Epithelial cell of esophagus (primary cell): Measurements from ENCODE around the gene STMN3.
"Not testable (repeated sequence)": the region's sequence is repeated elsewhere in the genome, so short reads cannot be mapped to it uniquely, and the experiment has no call there.

ENCODE experiments used
- DNase-seq: peaks from one replicate; pipeline ENCODE4 v3.0.0; 2010; ENCODE audit warnings: low read depth
- H3K4me3 ChIP-seq: 2 replicates; pipeline ENCODE4 v1.5.1; 2011; ENCODE audit warnings: mild to moderate bottlenecking, low read length, control low read depth
- TF ChIP-seq, protein P1 (sequence below): IDR thresholded peaks from 2 replicates; pipeline ENCODE4 v1.5.1; 2011; ENCODE audit warnings: low read depth, mild to moderate bottlenecking, low read length, control low read depth, inconsistent platforms; ENCODE audit not compliant: insufficient read depth; ENCODE audit errors: missing control alignments

STMN3 gene

GRCh38 chr20:63643499-63643898, 9.7 kb downstream of the STMN3 start:
- TF ChIP-seq, protein P1, sequence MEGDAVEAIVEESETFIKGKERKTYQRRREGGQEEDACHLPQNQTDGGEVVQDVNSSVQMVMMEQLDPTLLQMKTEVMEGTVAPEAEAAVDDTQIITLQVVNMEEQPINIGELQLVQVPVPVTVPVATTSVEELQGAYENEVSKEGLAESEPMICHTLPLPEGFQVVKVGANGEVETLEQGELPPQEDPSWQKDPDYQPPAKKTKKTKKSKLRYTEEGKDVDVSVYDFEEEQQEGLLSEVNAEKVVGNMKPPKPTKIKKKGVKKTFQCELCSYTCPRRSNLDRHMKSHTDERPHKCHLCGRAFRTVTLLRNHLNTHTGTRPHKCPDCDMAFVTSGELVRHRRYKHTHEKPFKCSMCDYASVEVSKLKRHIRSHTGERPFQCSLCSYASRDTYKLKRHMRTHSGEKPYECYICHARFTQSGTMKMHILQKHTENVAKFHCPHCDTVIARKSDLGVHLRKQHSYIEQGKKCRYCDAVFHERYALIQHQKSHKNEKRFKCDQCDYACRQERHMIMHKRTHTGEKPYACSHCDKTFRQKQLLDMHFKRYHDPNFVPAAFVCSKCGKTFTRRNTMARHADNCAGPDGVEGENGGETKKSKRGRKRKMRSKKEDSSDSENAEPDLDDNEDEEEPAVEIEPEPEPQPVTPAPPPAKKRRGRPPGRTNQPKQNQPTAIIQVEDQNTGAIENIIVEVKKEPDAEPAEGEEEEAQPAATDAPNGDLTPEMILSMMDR, result no peak
- H3K4me3 ChIP-seq, result no peak overlapping the region
- DNase-seq, result no peak

GRCh38 chr20:63642527-63643247, 10.5 kb downstream of the STMN3 start:
- peak; percentile 15 for DNase-seq
- peak overlapping the region; percentile 34 for H3K4me3 ChIP-seq
- TF ChIP-seq, protein P1, result no peak

GRCh38 chr20:63641792-63642523, 11.3 kb downstream of the STMN3 start:
- peak overlapping the region; percentile 41 for H3K4me3 ChIP-seq
- TF ChIP-seq, protein P1, result peak; percentile 43
- DNase-seq, result peak; percentile 93

GRCh38 chr20:63641146-63641791, 12.0 kb downstream of the STMN3 start:
- DNase-seq, result peak; percentile 7
- TF ChIP-seq, protein P1, result no peak
- H3K4me3 ChIP-seq, result peak overlapping the region; percentile 41

- not testable (repeated sequence) for DNase-seq, H3K4me3 ChIP-seq
Observed at GRCh38 chr20:63640686-63641085, 12.5 kb downstream of the STMN3 start.

DNA sequence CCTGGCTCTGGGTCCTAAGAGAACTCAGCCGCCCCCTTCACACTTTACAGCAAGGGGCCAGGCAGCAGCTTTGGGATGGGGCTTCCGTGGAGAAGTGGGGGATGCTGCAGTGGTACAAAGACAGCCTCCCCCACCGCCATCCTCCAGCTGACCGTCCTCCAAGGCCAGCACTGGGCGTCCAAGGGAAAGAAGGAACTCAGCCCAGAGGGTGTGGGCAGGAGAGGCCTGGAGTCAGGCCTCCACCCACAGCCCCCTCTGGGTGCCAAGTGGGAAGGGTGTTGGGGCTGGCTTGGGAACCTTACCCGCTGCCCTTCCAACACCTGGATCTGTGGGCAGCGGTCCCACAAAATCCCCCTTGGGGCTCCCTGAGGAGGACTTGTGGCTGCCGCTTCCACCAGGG, 13.1 kb downstream of the STMN3 start:
- TF ChIP-seq, protein P1, result no peak
- no peak for DNase-seq
- H3K4me3 ChIP-seq, result no peak overlapping the region

- TF ChIP-seq, protein P1, result no peak
- no peak for DNase-seq
- no peak overlapping the region for H3K4me3 ChIP-seq
Observed at GRCh38 chr20:63639093-63639975, 13.9 kb downstream of the STMN3 start.
